Astrocyte (in vitro differentiated cells and primary cell): ENCODE data around the gene DDTL. TPM values are rescaled to one million over a fixed set of nuclear protein-coding genes. Genes with fewer than 3 reads are reported as not detected.
A peak's percentile ranks its signal among the peaks of the same experiment; 100 is the strongest.

Experiments
- DNase-seq: peaks from one replicate; pipeline ENCODE4 v3.0.0-alpha.2; 2010; ENCODE audit warnings: low read depth
- FAIRE-seq: peaks from 2 replicates; lab custom pipeline; 2011; peaks lifted over from hg19 to GRCh38; lab: Jason Lieb, UNC
- H2AFZ ChIP-seq: 2 replicates; pipeline ENCODE4 v1.6.0; 2012; ENCODE audit warnings: low read depth, low read length, inconsistent platforms
- H3K27ac ChIP-seq: 2 replicates; pipeline ENCODE4 v1.5.1; 2011; ENCODE audit warnings: low read depth, low read length, inconsistent platforms
- H3K27me3 ChIP-seq: 2 replicates; pipeline ENCODE4 v1.6.0; 2011; ENCODE audit warnings: low read length, inconsistent platforms; ENCODE audit not compliant: insufficient read depth
- H3K36me3 ChIP-seq: 2 replicates; pipeline ENCODE4 v1.5.1; 2011; ENCODE audit warnings: low read length, inconsistent platforms; ENCODE audit not compliant: insufficient read depth
- H3K4me1 ChIP-seq: 2 replicates; pipeline ENCODE4 v1.5.1; 2011; ENCODE audit warnings: low read length, inconsistent platforms; ENCODE audit not compliant: insufficient read depth
- H3K4me2 ChIP-seq: 2 replicates; pipeline ENCODE4 v1.6.0; 2012; ENCODE audit warnings: low read length, inconsistent platforms
- H3K4me3 ChIP-seq: 2 replicates; pipeline ENCODE4 v1.5.1; 2011; ENCODE audit warnings: low read depth, mild to moderate bottlenecking, low read length, inconsistent platforms; ENCODE audit not compliant: insufficient read depth
- H3K79me2 ChIP-seq: 2 replicates; pipeline ENCODE4 v1.6.0; 2012; ENCODE audit warnings: mild to moderate bottlenecking, low read length, inconsistent platforms; ENCODE audit not compliant: insufficient read depth
- H3K9ac ChIP-seq: 2 replicates; pipeline ENCODE4 v1.6.0; 2012; ENCODE audit warnings: mild to moderate bottlenecking, low read length, inconsistent platforms
- H3K9me3 ChIP-seq: 2 replicates; pipeline ENCODE4 v1.5.1; 2012; ENCODE audit warnings: low read depth, mild to moderate bottlenecking, low read length, inconsistent platforms; ENCODE audit not compliant: insufficient read depth
- H4K20me1 ChIP-seq: 2 replicates; pipeline ENCODE4 v1.6.0; 2012; ENCODE audit warnings: low read length, inconsistent platforms; ENCODE audit not compliant: insufficient read depth
- H3K27ac Mint-ChIP-seq: one replicate; pipeline ENCODE4 v1.8.0; 2021; ENCODE audit warnings: mild to moderate bottlenecking, mixed read lengths; ENCODE audit not compliant: unreplicated experiment
- H3K27me3 Mint-ChIP-seq: one replicate; pipeline ENCODE4 v1.8.0; 2021; ENCODE audit warnings: low read depth, mixed read lengths; ENCODE audit not compliant: unreplicated experiment
- H3K36me3 Mint-ChIP-seq: one replicate; pipeline ENCODE4 v1.8.0; 2021; ENCODE audit warnings: low read depth, mixed read lengths; ENCODE audit not compliant: unreplicated experiment
- H3K4me1 Mint-ChIP-seq: one replicate; pipeline ENCODE4 v1.8.0; 2021; ENCODE audit warnings: low read depth, mixed read lengths; ENCODE audit not compliant: unreplicated experiment
- H3K4me3 Mint-ChIP-seq: one replicate; pipeline ENCODE4 v1.8.0; 2021; ENCODE audit warnings: mild to moderate bottlenecking, moderate library complexity, mixed read lengths; ENCODE audit not compliant: unreplicated experiment
- H3K9me3 Mint-ChIP-seq: one replicate; pipeline ENCODE4 v1.8.0; 2021; ENCODE audit warnings: mild to moderate bottlenecking, mixed read lengths; ENCODE audit not compliant: unreplicated experiment
- EZH2 ChIP-seq: IDR thresholded peaks from 2 replicates; pipeline ENCODE4 v1.6.1; 2012; ENCODE audit warnings: mild to moderate bottlenecking, low read length, inconsistent platforms; ENCODE audit not compliant: insufficient read depth
- total RNA-seq: library from RNA; stranded (reverse); gene quantifications from 2 replicates; pipeline ENCODE4 v1.2.1, GENCODE V29; 2021
- TF ChIP-seq, protein P1 (sequence below): IDR thresholded peaks from 2 replicates; pipeline ENCODE4 v1.5.1; 2011; ENCODE audit warnings: low read depth, mild to moderate bottlenecking, inconsistent platforms, low read length, moderate library complexity; ENCODE audit not compliant: insufficient read depth

Gene DDTL
- total RNA-seq, 1 donor from 2014 or later = 0.75 TPM

DNA sequence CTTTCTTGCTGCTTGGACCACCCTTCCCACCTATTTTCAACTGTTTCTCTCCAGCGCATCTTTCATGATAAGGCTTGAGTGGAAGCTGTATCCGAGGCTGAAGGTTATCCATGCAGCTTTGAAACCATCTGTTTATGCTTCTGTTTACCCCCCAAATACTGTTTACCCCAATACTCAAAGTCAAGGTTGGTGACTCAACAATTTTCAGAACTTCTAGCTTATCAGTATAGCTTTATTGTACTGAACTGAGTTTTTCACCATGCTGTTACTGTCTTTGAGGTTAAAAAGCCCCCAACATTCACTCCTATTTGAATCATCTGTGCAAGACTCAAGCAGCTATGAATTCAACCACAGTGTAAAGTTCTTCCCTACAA, 43.3 kb downstream of the DDTL start:
- no peak overlapping the region for H3K27ac ChIP-seq
- H3K4me1 Mint-ChIP-seq = peaks cover 4% of the 10 kb centered on the region
- DNase-seq (no peak), FAIRE-seq (no peak)
- H4K20me1 ChIP-seq = peaks cover 17% of the 10 kb centered on the region
- H3K4me3 Mint-ChIP-seq = peak overlapping the region; percentile 47
- no peak overlapping the region for H3K4me2 ChIP-seq
- peaks cover 1% of the 10 kb centered on the region for H3K36me3 Mint-ChIP-seq
- H3K27me3 Mint-ChIP-seq = peaks cover 10% of the 10 kb centered on the region
- H3K9ac ChIP-seq = no peak overlapping the region
- H3K9me3 ChIP-seq = no peaks in the 10 kb centered on the region
- no peak overlapping the region for H3K4me3 ChIP-seq
- no peak overlapping the region for H2AFZ ChIP-seq
- H3K36me3 ChIP-seq = no peaks in the 10 kb centered on the region
- H3K27ac Mint-ChIP-seq = no peak overlapping the region
- H3K27me3 ChIP-seq = no peaks in the 10 kb centered on the region
- peaks cover 12% of the 10 kb centered on the region for H3K4me1 ChIP-seq
- H3K9me3 Mint-ChIP-seq = no peaks in the 10 kb centered on the region
- H3K79me2 ChIP-seq = peaks cover 28% of the 10 kb centered on the region
- no peak for TF ChIP-seq EZH2
- TF ChIP-seq, protein P1, sequence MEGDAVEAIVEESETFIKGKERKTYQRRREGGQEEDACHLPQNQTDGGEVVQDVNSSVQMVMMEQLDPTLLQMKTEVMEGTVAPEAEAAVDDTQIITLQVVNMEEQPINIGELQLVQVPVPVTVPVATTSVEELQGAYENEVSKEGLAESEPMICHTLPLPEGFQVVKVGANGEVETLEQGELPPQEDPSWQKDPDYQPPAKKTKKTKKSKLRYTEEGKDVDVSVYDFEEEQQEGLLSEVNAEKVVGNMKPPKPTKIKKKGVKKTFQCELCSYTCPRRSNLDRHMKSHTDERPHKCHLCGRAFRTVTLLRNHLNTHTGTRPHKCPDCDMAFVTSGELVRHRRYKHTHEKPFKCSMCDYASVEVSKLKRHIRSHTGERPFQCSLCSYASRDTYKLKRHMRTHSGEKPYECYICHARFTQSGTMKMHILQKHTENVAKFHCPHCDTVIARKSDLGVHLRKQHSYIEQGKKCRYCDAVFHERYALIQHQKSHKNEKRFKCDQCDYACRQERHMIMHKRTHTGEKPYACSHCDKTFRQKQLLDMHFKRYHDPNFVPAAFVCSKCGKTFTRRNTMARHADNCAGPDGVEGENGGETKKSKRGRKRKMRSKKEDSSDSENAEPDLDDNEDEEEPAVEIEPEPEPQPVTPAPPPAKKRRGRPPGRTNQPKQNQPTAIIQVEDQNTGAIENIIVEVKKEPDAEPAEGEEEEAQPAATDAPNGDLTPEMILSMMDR = no peak

DNA sequence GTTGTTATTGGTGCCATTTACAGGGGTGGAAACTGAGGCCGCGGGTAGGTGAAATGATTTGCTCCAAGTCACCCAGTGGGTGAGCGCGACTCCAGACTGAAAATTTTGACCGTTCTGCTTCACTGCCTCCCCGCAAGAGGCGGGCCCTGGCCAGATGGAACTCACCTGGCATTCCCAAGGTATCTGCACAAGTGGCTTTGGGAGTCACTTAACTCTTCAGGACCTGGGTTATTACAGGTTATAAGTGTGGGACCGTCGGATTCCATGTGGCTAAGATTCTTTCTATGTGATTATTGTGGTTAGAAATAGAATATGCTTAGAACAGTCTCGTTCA, 45.0 kb downstream of the DDTL start:
- FAIRE-seq (no peak), DNase-seq (peak; percentile 6)
- Histone ChIP-seq H3K36me3 (no peaks in the 10 kb centered on the region), H4K20me1 (peaks cover 17% of the 10 kb centered on the region), H3K9me3 (no peaks in the 10 kb centered on the region), H3K27me3 (no peaks in the 10 kb centered on the region), H2AFZ (peak overlapping the region; percentile 95), H3K9ac (peak overlapping the region; percentile 83), H3K4me1 (peaks cover 12% of the 10 kb centered on the region), H3K27ac (peak overlapping the region; percentile 65), H3K4me2 (peak overlapping the region; percentile 99), H3K4me3 (peak overlapping the region; percentile 96), H3K79me2 (peaks cover 33% of the 10 kb centered on the region)
- TF ChIP-seq, protein P1 = no peak
- no peak for TF ChIP-seq EZH2
- Mint-ChIP-seq H3K27ac (peak overlapping the region; percentile 79), H3K4me1 (peaks cover 4% of the 10 kb centered on the region), H3K27me3 (peaks cover 4% of the 10 kb centered on the region), H3K36me3 (peaks cover 1% of the 10 kb centered on the region), H3K4me3 (peak overlapping the region; percentile 93), H3K9me3 (no peaks in the 10 kb centered on the region)

DNA sequence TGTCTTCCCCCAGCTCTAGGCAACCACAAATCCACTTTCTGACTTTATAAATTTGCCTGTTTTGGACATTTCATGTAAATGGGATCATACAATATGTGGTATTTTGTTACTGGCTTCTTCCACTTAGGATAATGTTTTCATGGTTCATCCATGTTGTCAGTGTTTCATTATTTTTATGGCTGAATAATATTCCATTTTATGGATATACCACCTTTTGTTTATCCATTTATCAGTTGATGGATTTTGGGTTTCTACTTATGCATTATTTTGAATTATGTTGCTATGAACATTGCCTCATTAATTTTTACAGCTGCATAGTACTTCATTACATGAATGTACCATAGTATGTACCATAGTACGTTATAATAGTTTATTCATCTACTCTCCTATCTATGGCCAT, 49.5 kb downstream of the DDTL start:
- peaks cover 56% of the 10 kb centered on the region for H3K79me2 ChIP-seq
- FAIRE-seq = no peak
- H3K27ac Mint-ChIP-seq = no peak overlapping the region
- H3K36me3 Mint-ChIP-seq = peaks cover 1% of the 10 kb centered on the region
- H3K4me3 ChIP-seq = no peak overlapping the region
- peaks cover 4% of the 10 kb centered on the region for H3K4me1 Mint-ChIP-seq
- peaks cover 12% of the 10 kb centered on the region for H3K4me1 ChIP-seq
- H3K9me3 ChIP-seq = no peaks in the 10 kb centered on the region
- H3K27ac ChIP-seq = no peak overlapping the region
- H3K9ac ChIP-seq = no peak overlapping the region
- H3K4me3 Mint-ChIP-seq = no peak overlapping the region
- H3K9me3 Mint-ChIP-seq = no peaks in the 10 kb centered on the region
- no peaks in the 10 kb centered on the region for H3K27me3 Mint-ChIP-seq
- DNase-seq = no peak
- no peak for TF ChIP-seq EZH2
- TF ChIP-seq, protein P1 = no peak
- H3K36me3 ChIP-seq = no peaks in the 10 kb centered on the region
- no peak overlapping the region for H3K4me2 ChIP-seq
- no peak overlapping the region for H2AFZ ChIP-seq
- no peaks in the 10 kb centered on the region for H3K27me3 ChIP-seq
- H4K20me1 ChIP-seq = peaks cover 31% of the 10 kb centered on the region
